Measurements from ENCODE around the gene CD38.
A peak's percentile ranks its signal among the peaks of the same experiment; 100 is the strongest.

CD38 gene

GRCh38 chr4:15870921-15871664 lies 93.0 kb downstream of the CD38 start:
- DNase-seq, result no peak

GRCh38 chr4:15873117-15873516 lies 95.0 kb downstream of the CD38 start:
- no peak for DNase-seq

GRCh38 chr4:15874671-15875070 lies 96.5 kb downstream of the CD38 start:
- no peak for DNase-seq

GRCh38 chr4:15875663-15876460 lies 97.7 kb downstream of the CD38 start:
- DNase-seq, result no peak

- DNase-seq, result no peak
Observed at GRCh38 chr4:15878011-15878410, 99.9 kb downstream of the CD38 start.

- no peak for DNase-seq
Observed at GRCh38 chr4:15881820-15882219, 103.7 kb downstream of the CD38 start.

GRCh38 chr4:15882675-15883086 lies 104.6 kb downstream of the CD38 start:
- peak; percentile 32 for DNase-seq

- no peak for DNase-seq
Observed at GRCh38 chr4:15883610-15884243, 105.6 kb downstream of the CD38 start.

- DNase-seq, result no peak
Observed at GRCh38 chr4:15884666-15885065, 106.5 kb downstream of the CD38 start.

GRCh38 chr4:15885422-15885821 lies 107.3 kb downstream of the CD38 start:
- no peak for DNase-seq

GRCh38 chr4:15888515-15888914 lies 110.4 kb downstream of the CD38 start:
- DNase-seq, result no peak

- DNase-seq, result no peak
Observed at GRCh38 chr4:15890246-15890829, 112.2 kb downstream of the CD38 start.

GRCh38 chr4:15891312-15891711 lies 113.2 kb downstream of the CD38 start:
- no peak for DNase-seq

GRCh38 chr4:15893962-15894361 lies 115.8 kb downstream of the CD38 start:
- DNase-seq, result no peak

- no peak for DNase-seq
Observed at GRCh38 chr4:15894393-15894792, 116.3 kb downstream of the CD38 start.

- no peak for DNase-seq
Observed at GRCh38 chr4:15894921-15895916, 117.1 kb downstream of the CD38 start.

- DNase-seq, result no peak
Observed at GRCh38 chr4:15897577-15897976, 119.4 kb downstream of the CD38 start.

- no peak for DNase-seq
Observed at GRCh38 chr4:15898902-15899301, 120.8 kb downstream of the CD38 start.

GRCh38 chr4:15899511-15899910 lies 121.4 kb downstream of the CD38 start:
- DNase-seq, result no peak

- no peak for DNase-seq
Observed at GRCh38 chr4:15901007-15901406, 122.9 kb downstream of the CD38 start.

- no peak for DNase-seq
Observed at GRCh38 chr4:15901998-15902397, 123.9 kb downstream of the CD38 start.

GRCh38 chr4:15902746-15903145 lies 124.6 kb downstream of the CD38 start:
- DNase-seq, result no peak
